Neuronal stem cell (in vitro differentiated cells): ENCODE data around the gene PIMREG.
A peak's percentile ranks its signal among the peaks of the same experiment; 100 is the strongest.

Experiments used
- DNase-seq: peaks from one replicate; pipeline ENCODE4 v3.0.0-alpha.2; 2013; ENCODE audit warnings: low spot score
- H2AFZ ChIP-seq: one replicate; pipeline ENCODE4 v1.6.1; 2013; ENCODE audit warnings: mild to moderate bottlenecking, low read length, inconsistent platforms
- H2AK5ac ChIP-seq: 2 replicates; pipeline ENCODE4 v1.6.1; 2013; ENCODE audit warnings: low read depth, mild to moderate bottlenecking, inconsistent platforms, low read length, moderate library complexity, mixed read lengths
- H2BK120ac ChIP-seq: 2 replicates; pipeline ENCODE4 v1.6.1; 2013; ENCODE audit warnings: low read depth, mild to moderate bottlenecking, inconsistent platforms, low read length, moderate library complexity, mixed read lengths
- H2BK12ac ChIP-seq: one replicate; pipeline ENCODE4 v1.6.1; 2013; ENCODE audit warnings: low read length, inconsistent platforms
- H2BK15ac ChIP-seq: 2 replicates; pipeline ENCODE4 v1.6.1; 2013; ENCODE audit warnings: mild to moderate bottlenecking, low read length, inconsistent platforms, mixed read lengths
- H2BK5ac ChIP-seq: one replicate; pipeline ENCODE4 v1.6.1; 2013; ENCODE audit warnings: inconsistent platforms, mild to moderate bottlenecking, low read length, moderate library complexity
- H3K14ac ChIP-seq: one replicate; pipeline ENCODE4 v1.6.1; 2013; ENCODE audit warnings: low read length, inconsistent platforms
- H3K18ac ChIP-seq: 2 replicates; pipeline ENCODE4 v1.6.1; 2013; ENCODE audit warnings: low read length, inconsistent platforms
- H3K23ac ChIP-seq: 2 replicates; pipeline ENCODE4 v1.6.1; 2013; ENCODE audit warnings: low read depth, mild to moderate bottlenecking, mixed read lengths, low read length, inconsistent platforms; ENCODE audit not compliant: poor library complexity
- H3K27ac ChIP-seq: replicated peaks from 3 replicates; pipeline ENCODE4 v1.5.1; 2013; ENCODE audit warnings: low read length, inconsistent platforms
- H3K27me3 ChIP-seq, 3 experiments: 2 replicates each; pipeline ENCODE4 v1.6.1; 2013; ENCODE audit warnings: low read length in 3 of 3, mild to moderate bottlenecking in 2 of 3, inconsistent platforms in 1 of 3, low read depth in 1 of 3, mixed read lengths in 1 of 3, moderate library complexity in 1 of 3; ENCODE audit not compliant: control insufficient read depth in 3 of 3, insufficient read depth in 3 of 3
- H3K36me3 ChIP-seq, 2 donors: replicated peaks in 1 of 2; 2 replicates each; pipeline ENCODE4 v1.6.1; 2013; ENCODE audit warnings: low read length in 2 of 2; ENCODE audit not compliant: control insufficient read depth in 2 of 2, insufficient read depth in 2 of 2
- H3K4ac ChIP-seq: 2 replicates; pipeline ENCODE4 v1.6.1; 2013; ENCODE audit warnings: inconsistent platforms, mild to moderate bottlenecking, low read length, moderate library complexity
- H3K4me1 ChIP-seq, 2 donors: 1 replicate in 1 of 2; 2 replicates in 1 of 2; pipeline ENCODE4 v1.6.1; 2013; ENCODE audit warnings: low read length in 2 of 2, low read depth in 1 of 2; ENCODE audit not compliant: control insufficient read depth in 2 of 2, insufficient read depth in 1 of 2
- H3K4me2 ChIP-seq: one replicate; pipeline ENCODE4 v1.6.1; 2013; ENCODE audit warnings: mild to moderate bottlenecking, low read length, inconsistent platforms; ENCODE audit not compliant: insufficient read depth, poor library complexity, severe bottlenecking
- H3K4me3 ChIP-seq, 2 donors: 2 replicates each; pipeline ENCODE4 v1.5.1; 2013; ENCODE audit warnings: low read length in 2 of 2, mild to moderate bottlenecking in 2 of 2, inconsistent platforms in 1 of 2, moderate library complexity in 1 of 2
- H3K79me1 ChIP-seq: one replicate; pipeline ENCODE4 v1.6.1; 2013; ENCODE audit warnings: low read depth, mild to moderate bottlenecking, inconsistent platforms, low read length, moderate library complexity
- H3K9ac ChIP-seq: one replicate; pipeline ENCODE4 v1.6.1; 2013; ENCODE audit warnings: mild to moderate bottlenecking, low read depth, low read length, inconsistent platforms; ENCODE audit not compliant: poor library complexity
- H3K9me3 ChIP-seq, 2 donors: replicated peaks in 1 of 2; 2 replicates each; pipeline versions ENCODE3 to v1.6.1; 2013; ENCODE audit warnings: low read length in 2 of 2, mild to moderate bottlenecking in 2 of 2, inconsistent platforms in 1 of 2, low read depth in 1 of 2, mixed read lengths in 1 of 2, moderate library complexity in 1 of 2; ENCODE audit not compliant: control insufficient read depth in 2 of 2, insufficient read depth in 1 of 2
- H4K8ac ChIP-seq: one replicate; pipeline ENCODE4 v1.6.1; 2013; ENCODE audit warnings: low read depth, mild to moderate bottlenecking, inconsistent platforms, low read length, moderate library complexity
- H4K91ac ChIP-seq: one replicate; pipeline ENCODE4 v1.6.1; 2013; ENCODE audit warnings: low read length, low read depth, mild to moderate bottlenecking, inconsistent platforms; ENCODE audit not compliant: poor library complexity
- WGBS, 2 donors: extraction: QIAGEN DNeasy Blood & Tissue Kit; methylation state at CpG; one replicate each; pipeline ENCODE4 v1.1.7; 2013; ENCODE audit warnings: missing lambda C conversion rate in 2 of 2, mixed read lengths in 1 of 2; ENCODE audit not compliant: insufficient read length in 2 of 2, insufficient replicate concordance in 1 of 2; ENCODE audit errors: extremely low coverage in 2 of 2; 5-methylcytosine and 5-hydroxymethylcytosine counted together

PIMREG gene

GRCh38 chr17:6470751-6471521 is 26.7 kb downstream of the PIMREG start:
- peak overlapping the region; percentile 91 for H2BK5ac ChIP-seq
- H3K4me3 ChIP-seq, result no peak overlapping the region
- H3K23ac ChIP-seq, result peak overlapping the region; percentile 83
- peak overlapping the region; percentile 68 for H4K8ac ChIP-seq
- no peak overlapping the region for H2AFZ ChIP-seq
- H3K18ac ChIP-seq, result peak overlapping the region; percentile 98
- peaks cover 0 to 5% of the 10 kb centered on the region in 2 donors for H3K9me3 ChIP-seq
- H3K36me3 ChIP-seq, result no peaks in the 10 kb centered on the region
- no peaks in the 10 kb centered on the region for H3K27me3 ChIP-seq
- peak overlapping the region; percentile 69 for H3K27ac ChIP-seq
- H3K4me1 ChIP-seq, result peaks cover 8 to 36% of the 10 kb centered on the region in 2 donors
- peak overlapping the region; percentile 24 for H3K9ac ChIP-seq
- peak overlapping the region; percentile 99 for H2AK5ac ChIP-seq
- H2BK12ac ChIP-seq, result peak overlapping the region; percentile 99
- no CpG with 5 or more reads among the region's 17 CpGs for WGBS, 2 donors
- peak overlapping the region; percentile 68 for H2BK120ac ChIP-seq
- H3K79me1 ChIP-seq, result no peaks in the 10 kb centered on the region
- H4K91ac ChIP-seq, result peak overlapping the region; percentile 97
- DNase-seq, result no peak
- peak overlapping the region; percentile 72 for H3K14ac ChIP-seq
- H2BK15ac ChIP-seq, result peak overlapping the region; percentile 95
- peak overlapping the region; percentile 60 for H3K4ac ChIP-seq
- H3K4me2 ChIP-seq, result no peak overlapping the region

DNA sequence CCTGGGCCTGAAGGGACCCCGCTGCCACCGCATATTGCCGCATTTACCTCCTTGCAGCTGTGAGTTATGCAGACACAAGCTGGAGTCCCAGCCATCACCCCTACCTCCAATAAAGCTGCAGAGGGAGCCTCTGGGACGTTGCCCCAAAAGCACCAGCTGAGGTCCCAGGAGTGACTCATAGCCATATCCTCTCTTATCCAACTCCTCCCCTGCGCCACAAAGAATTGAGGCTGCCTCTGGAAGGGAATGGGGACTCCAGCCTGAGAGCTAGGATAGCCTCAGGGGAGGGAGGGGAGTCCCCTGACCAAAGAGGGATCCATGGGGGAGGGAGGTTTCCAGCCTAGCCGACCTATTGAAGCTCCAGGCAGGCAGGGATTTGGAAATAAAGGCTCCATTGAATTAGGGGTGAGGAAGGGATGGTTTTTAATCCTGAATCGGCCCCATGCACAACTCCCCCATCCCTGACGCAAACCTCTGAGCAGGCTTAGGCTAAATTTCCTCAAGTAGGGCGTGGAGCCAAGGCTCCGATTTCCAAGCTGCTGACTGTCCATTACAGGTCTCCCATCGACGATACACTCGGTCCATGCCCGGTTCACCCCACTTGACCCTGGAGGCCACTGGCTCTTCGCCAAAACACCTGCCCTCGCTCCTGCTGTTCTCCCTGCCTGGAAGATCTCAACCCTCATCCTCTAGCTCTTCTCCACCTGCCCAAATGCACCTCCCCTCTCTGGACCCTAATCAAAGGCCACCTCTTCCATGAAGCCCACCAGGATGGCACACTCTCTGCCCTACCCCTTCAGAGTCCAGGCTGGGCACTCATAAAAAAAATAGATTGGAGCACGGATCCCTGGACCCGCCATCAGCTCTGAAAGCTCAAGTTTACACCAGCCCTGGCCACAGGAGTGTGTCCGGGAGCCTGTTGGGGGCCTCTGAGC is 27.5 kb downstream of the PIMREG start:
- Histone ChIP-seq H2BK12ac (peak overlapping the region; percentile 99), H3K4me1 (peaks cover 11 to 36% of the 10 kb centered on the region in 2 donors), H3K27me3 (no peaks in the 10 kb centered on the region), H3K4ac (peak overlapping the region; percentile 60), H3K27ac (peak overlapping the region; percentile 69), H2AFZ (no peak overlapping the region), H2BK15ac (peak overlapping the region; percentile 100), H2BK120ac (peak overlapping the region; percentile 68), H3K9ac (peak overlapping the region; percentile 24), H3K14ac (peak overlapping the region; percentile 61), H3K9me3 (peaks cover 0 to 5% of the 10 kb centered on the region in 2 donors), H3K79me1 (no peaks in the 10 kb centered on the region), H3K4me2 (no peak overlapping the region), H2AK5ac (peak overlapping the region; percentile 99), H3K36me3 (no peaks in the 10 kb centered on the region), H3K23ac (peak overlapping the region; percentile 62), H4K8ac (no peak overlapping the region), H2BK5ac (peak overlapping the region; percentile 91), H3K18ac (peak overlapping the region; percentile 98), H4K91ac (peak overlapping the region; percentile 97), H3K4me3 (no peak overlapping the region)
- no CpG with 5 or more reads among the region's 19 CpGs for WGBS, 2 donors
- DNase-seq, result peak; percentile 59

- Histone ChIP-seq H3K9ac (no peak overlapping the region), H3K18ac (peak overlapping the region; percentile 90), H3K27ac (peak overlapping the region; percentile 66), H3K4ac (peak overlapping the region; percentile 56), H3K23ac (no peak overlapping the region), H2AK5ac (peak overlapping the region; percentile 99), H3K79me1 (no peaks in the 10 kb centered on the region), H2BK15ac (peak overlapping the region; percentile 100), H3K14ac (peak overlapping the region; percentile 61), H3K36me3 (no peaks in the 10 kb centered on the region), H2AFZ (peak overlapping the region; percentile 85), H2BK12ac (peak overlapping the region; percentile 99), H2BK120ac (peak overlapping the region; percentile 58), H4K91ac (peak overlapping the region; percentile 13), H3K4me2 (no peak overlapping the region), H3K4me3 (no peak overlapping the region), H2BK5ac (peak overlapping the region; percentile 68), H4K8ac (no peak overlapping the region), H3K4me1 (peaks cover 11 to 36% of the 10 kb centered on the region in 2 donors), H3K27me3 (no peaks in the 10 kb centered on the region), H3K9me3 (no peaks in the 10 kb centered on the region)
- no peak for DNase-seq
- no CpG with 5 or more reads among the region's 10 CpGs for WGBS, 2 donors
These were observed 28.3 kb downstream of the PIMREG start for GRCh38 chr17:6472517-6472916.
